Ecto neural progenitor cell (in vitro differentiated cells): Measurements from ENCODE around the gene PTPDC1.

Experiments
- DNase-seq: peaks from one replicate; pipeline ENCODE4 v3.0.0-alpha.2; 2018; ENCODE audit warnings: low spot score

PTPDC1 gene, protein sequence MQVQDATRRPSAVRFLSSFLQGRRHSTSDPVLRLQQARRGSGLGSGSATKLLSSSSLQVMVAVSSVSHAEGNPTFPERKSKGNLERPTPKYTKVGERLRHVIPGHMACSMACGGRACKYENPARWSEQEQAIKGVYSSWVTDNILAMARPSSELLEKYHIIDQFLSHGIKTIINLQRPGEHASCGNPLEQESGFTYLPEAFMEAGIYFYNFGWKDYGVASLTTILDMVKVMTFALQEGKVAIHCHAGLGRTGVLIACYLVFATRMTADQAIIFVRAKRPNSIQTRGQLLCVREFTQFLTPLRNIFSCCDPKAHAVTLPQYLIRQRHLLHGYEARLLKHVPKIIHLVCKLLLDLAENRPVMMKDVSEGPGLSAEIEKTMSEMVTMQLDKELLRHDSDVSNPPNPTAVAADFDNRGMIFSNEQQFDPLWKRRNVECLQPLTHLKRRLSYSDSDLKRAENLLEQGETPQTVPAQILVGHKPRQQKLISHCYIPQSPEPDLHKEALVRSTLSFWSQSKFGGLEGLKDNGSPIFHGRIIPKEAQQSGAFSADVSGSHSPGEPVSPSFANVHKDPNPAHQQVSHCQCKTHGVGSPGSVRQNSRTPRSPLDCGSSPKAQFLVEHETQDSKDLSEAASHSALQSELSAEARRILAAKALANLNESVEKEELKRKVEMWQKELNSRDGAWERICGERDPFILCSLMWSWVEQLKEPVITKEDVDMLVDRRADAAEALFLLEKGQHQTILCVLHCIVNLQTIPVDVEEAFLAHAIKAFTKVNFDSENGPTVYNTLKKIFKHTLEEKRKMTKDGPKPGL

DNA sequence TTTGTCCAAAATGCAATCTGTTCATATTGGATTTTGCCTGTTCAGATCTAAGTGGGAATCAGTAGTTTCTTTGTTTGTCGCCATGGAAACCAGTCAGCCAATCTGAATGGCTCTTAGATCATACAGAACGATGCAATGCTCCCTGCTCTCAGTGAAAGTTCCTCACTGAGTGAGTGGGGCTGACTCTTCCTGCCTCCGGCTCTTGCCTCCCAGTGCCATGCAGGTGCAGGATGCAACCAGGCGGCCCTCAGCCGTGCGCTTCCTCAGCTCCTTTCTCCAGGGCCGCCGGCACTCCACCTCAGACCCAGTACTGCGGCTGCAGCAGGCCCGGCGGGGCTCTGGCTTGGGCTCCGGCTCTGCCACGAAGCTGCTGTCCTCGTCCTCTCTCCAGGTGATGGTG, at the start of gene PTPDC1:
Gene PTPDC1, plus strand, starts transcription at position 151 of the 400 bp plus-strand sequence. Its CDS starts 67 bp downstream, at position 218.
- peak; percentile 62 for DNase-seq

GRCh38 chr9:94034511-94034910, 49.8 kb upstream of the PTPDC1 start:
- no peak for DNase-seq

GRCh38 chr9:94039786-94040185, 44.5 kb upstream of the PTPDC1 start:
- DNase-seq, result no peak

- DNase-seq, result no peak
Measured at GRCh38 chr9:94042516-94043360, 41.5 kb upstream of the PTPDC1 start.

DNA sequence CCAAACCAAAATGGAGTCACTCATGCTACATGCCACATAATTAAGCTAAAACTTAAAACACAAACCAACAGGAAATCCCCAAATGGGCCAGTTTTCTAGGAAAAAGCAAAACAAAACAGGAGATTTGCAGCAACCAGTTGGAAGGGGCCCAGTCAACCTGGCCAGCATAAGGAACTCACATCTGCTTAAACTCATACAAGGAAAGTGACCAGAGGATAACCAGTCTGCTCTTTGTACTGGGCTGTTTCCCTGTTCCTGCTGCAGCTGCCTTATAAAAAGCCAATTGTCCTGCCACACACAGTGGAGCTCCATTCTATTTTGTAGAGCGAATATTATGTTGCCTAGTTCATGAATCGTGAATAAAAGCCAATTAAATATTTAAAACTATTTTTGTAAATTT, 29.5 kb upstream of the PTPDC1 start:
- DNase-seq, result no peak

DNA sequence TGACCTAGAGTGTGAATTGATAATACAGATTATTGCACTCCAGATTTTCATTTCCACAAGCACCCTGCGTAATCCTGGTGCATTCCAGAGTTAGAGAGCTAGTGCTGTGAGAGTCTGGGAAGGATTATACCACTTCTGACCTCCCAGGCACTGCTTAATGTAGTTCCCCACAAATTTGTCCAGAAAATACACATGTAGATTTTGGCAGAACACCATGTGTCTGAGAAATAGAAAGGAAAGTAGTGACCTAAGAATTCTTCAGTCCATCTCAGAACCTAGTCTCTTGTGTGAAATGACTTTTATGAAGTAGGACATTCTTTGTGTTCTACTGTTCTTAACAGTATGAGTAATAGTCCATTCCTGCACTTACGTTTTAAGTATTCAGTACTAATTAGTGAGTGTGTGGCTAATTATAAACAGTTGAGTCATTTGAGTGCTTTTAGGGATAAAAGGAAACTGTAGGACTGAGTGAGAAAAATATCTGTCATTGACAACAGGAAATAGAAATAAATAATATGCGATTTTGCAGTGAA, 27.8 kb upstream of the PTPDC1 start:
- DNase-seq, result no peak

DNA sequence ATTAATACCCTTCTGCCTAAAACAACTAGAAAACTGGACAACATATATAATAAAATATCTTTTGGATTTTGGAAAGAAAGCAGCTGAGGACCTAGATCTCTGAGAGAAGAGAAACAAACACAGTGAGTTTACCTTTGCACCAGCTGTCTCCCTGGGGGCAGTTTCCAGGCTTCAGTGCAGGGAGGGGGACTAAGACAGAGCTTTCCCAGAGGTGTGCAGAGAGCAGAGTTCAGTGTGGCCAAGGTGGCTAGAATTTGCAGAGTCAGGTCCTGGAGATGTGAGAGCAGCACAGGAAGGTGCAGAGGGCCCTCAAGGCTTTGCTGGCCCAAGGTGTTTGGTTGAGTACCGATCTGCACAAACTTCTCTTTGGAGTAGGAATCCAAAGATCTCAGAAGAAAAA, 26.3 kb upstream of the PTPDC1 start:
- DNase-seq, result no peak

- DNase-seq, result no peak
Measured at GRCh38 chr9:94061864-94062263, 22.4 kb upstream of the PTPDC1 start.

DNA sequence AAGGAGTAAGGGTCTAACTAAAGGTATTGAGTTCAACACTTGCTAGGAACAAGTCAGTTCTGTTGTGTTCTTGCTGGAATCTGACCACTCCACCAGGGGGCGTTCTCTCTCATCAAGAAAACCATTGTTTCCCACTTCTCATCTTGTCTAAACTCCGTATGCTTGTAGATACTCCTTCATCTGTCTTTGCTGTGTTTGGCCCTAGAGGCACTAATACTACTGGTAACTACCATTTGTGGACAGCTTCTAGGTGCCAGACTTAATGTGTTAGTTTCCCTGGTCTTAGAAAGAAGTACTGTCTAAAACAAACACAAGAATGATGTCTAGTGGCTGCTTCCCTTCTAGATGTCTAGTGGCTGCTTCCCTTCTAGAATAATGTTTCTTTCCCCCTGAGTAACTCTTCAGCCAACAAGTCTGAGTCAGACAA, 18.7 kb upstream of the PTPDC1 start:
- DNase-seq, result peak; percentile 68

DNA sequence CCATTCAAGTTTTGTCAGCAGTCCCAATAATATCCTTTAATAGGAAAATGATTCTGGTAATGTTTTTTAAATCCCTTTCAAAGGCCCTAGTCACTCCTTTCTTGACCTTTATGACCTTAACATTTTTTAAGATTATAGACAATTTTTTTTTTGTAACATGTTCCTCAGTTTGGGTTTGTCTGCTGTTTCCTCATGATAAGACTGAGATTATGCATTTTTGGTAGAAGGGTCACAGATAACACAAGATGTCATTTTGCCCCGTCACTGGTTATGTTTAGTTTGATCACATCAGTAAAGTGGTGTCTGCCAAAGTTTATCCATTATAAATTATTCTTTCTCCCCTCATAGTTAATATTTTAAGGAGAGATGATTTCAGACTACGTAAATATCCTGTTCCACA, 16.0 kb upstream of the PTPDC1 start:
- DNase-seq, result no peak

GRCh38 chr9:94076557-94076956, 7.7 kb upstream of the PTPDC1 start:
- no peak for DNase-seq

DNA sequence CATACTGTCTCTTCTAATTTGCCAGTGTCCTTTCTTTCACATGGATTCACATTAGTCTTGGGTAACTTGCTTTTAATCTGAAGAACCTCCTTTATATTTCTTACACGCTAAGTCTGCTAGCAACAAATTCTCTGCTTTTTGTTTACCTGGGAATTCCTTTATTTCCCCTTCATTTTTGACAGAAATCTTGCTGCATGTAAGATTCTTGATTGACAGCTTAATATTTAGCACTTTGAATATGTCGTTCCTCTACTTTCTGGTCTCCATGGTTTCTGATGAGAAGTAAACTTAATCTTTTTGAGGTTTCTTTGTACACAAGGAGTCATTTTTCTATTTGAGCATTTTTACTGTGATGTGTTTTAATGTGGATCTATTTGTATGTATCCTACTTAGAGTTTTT, 6.2 kb upstream of the PTPDC1 start:
- no peak for DNase-seq

DNA sequence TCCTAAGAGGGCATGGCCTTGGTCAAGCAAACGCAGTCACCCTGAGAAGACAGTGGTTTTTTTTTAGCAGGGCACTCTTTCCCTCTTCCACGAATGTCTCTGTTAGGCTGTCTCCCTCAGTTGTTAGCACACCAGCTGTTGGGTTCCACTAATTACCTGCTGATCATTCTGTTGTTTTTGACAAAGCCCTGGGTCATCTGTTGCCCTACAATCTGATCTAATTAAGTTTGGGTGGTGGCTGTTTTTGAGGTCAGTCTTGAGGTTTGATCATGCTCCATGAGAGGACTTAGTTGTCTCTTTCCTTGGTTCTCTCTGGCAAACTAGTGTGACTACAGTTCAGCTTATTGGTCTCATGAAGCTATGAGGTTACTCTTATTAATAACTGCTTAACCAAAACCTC, 5.0 kb upstream of the PTPDC1 start:
- DNase-seq, result no peak

- no peak for DNase-seq
Measured at GRCh38 chr9:94080249-94080648, 4.0 kb upstream of the PTPDC1 start.

DNA sequence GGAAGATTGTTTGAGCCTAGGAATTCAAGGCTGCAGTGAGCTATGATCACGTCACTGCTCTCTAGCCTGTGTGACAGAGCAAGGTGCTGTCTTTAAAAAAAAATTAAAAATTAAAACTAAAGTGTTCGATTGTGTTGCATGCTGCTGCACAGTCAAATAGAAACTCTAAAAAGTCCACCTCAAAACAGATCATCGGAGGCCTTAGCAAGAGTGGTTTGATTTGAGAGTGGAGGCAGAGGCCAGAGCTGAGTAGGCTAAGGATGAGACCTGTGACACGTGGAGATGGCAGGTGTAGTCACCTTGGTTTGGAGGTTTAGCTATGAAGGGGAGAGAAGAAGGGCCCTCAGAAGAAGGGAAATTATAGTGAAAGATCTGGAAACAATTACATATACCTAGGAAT, 2.8 kb upstream of the PTPDC1 start:
- DNase-seq, result no peak

GRCh38 chr9:94081864-94082463, 2.3 kb upstream of the PTPDC1 start:
- no peak for DNase-seq

- no peak for DNase-seq
Measured at GRCh38 chr9:94082553-94082952, 1.7 kb upstream of the PTPDC1 start.

- DNase-seq, result no peak
Measured at GRCh38 chr9:94082956-94083355, 1.3 kb upstream of the PTPDC1 start.

- no peak for DNase-seq
Measured at GRCh38 chr9:94083384-94083783, 880 bp upstream of the PTPDC1 start.

DNA sequence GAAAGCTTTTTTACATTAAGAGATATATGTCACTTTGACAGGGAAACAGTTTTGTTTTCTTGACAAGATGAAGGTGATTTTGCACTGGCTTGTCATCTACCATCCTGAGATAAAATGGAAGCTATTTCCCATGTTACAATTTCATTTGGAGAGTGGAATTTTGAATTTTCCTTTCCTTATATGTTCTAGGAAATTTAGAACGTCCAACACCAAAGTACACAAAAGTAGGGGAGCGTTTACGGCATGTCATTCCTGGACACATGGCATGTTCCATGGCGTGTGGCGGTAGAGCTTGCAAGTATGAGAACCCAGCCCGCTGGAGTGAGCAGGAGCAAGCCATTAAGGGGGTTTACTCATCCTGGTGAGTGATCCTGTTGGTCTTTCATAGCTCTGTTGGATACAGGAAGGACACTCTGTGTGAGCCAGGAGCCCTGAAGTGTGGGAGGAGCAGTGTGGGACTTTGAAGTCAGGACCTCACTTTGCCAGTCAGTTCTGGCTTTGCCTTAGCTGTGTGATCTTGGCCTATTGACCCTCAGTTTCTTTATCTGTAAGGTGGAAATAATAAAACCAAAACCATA, 887 bp downstream of the PTPDC1 start:
- DNase-seq, result no peak
